Left cardiac atrium (tissue), 4 donors: ENCODE data around the gene TSC22D4. TPM values are rescaled to one million over a fixed set of nuclear protein-coding genes. Genes with fewer than 3 reads are reported as not detected.
A peak's percentile ranks its signal among the peaks of the same experiment; 100 is the strongest.

Source experiments
- ATAC-seq, 2 donors: fragments of 200-7000 bp; cut with Tn5 transposase; one replicate each; pipeline ENCODE4 v1.9.1; 2020; ENCODE audit warnings: mild to moderate bottlenecking in 2 of 2, moderate library complexity in 2 of 2
- DNase-seq: peaks from one replicate; pipeline ENCODE4 v3.0.0-alpha.2; 2020
- intact Hi-C, 2 donors: fragments of 100-400 bp; cut with DNase I; formaldehyde crosslinking; loops; one replicate each; pipeline versions ENCODE4 v1.14.1 to v1.15.1; 2022 to 2023
- total RNA-seq, 2 donors: library from RNA; stranded (reverse); fragmentation: NEBNext Ultra II Directional; extraction: Animal tissue kit (Norgen Biotek cat#: 25700); gene quantifications; one replicate each; pipeline ENCODE4 v1.2.1, GENCODE V29; 2021
- donor health status: DM: no; HTN: yes; CAD: no.
- donor health status: DM: no; HTN: yes; CAD: no; lungs with severe emphysema.
- donor health status: DM: yes; HTN: yes; CAD: no.
- donor health status: Dilated cardiomyopathy.

TSC22D4 gene
- total RNA-seq, 2 donors from 2014 or later = 31.3 to 36.2 TPM

DNA sequence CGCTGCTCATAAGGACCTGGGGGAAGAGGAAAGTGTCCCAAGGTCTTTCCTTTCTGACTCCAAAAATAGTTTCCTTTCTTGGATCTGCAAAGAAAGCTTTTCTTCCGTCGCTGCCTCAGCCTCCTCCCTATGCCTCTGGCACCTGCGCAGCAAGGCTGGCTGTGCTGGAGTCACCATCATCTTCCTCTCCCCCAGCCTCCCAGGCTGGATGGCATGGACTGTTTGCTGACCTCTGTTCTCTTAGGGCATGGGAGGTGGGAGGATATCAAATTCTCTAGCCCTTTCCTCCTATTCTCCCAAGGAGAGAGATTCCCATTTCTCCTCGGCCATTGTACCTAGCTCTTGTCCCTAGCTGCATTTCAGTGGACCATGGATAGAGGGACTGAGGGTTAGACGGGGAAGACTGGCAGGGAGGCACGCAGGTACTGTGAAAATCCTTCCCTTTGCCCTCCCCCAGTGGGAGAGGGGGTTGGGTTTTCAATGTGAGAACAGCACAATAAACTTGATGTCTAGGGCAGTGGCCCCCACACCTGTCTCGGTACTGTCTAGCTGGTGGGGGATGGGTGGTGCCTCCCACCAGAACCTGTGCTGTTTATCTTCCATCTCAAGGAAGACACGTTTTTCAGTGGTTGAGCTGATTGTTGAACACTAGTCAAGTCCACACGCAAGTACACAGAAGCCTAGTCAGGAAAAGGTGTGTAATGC lies 45.3 kb downstream of the TSC22D4 start:
- intact Hi-C loops = no loop called here
- ATAC-seq (no peak), DNase-seq (peak; percentile 18)

DNA sequence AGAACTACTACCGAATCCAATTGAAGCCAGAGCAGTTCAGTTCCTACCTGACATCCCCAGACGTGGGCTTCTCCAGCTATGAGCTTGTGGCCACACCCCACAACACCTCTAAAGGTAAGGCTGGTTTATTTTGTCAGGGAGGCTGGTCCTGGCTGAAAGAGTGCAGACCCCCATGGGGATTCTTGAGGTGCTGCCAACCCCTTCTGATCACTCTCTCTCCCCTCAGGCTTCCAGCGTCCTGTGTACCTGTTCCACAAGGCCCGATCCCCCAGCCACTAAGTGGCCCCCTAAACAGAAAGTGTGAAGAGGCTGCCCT lies 45.8 kb downstream of the TSC22D4 start:
- intact Hi-C loops = no loop called here
- DNase-seq (no peak), ATAC-seq (no peak)

DNA sequence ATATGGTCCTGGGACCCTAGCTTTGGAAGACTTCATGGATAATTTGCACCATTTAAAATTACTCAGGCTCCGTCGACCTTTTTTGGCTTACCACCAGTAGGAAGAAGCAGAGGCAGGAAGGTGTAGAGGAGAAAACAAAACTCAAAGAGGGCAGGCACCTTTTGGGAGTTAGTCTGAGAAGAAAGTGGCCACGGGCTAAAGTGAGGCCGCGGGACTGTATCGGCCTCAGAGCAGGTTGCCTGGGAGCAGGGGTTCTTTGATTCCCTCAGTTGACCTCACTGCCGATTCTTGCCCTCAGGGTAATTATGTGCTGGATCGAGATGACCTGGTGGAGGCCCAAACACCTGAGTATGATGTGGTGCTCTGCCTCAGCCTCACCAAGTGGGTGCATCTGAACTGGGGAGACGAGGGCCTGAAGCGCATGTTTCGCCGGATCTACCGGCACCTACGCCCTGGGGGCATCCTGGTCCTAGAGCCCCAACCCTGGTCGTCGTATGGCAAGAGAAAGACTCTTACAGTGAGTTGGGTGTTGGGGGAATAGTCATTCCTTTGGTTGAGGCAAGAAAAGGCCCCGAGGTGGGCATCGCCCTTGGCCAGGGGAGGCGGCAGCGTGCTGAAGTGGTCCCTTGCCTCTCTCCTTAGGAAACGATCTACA lies 46.3 kb downstream of the TSC22D4 start:
- intact Hi-C loops = no loop called here
- DNase-seq (no peak), ATAC-seq (no peak)

DNA sequence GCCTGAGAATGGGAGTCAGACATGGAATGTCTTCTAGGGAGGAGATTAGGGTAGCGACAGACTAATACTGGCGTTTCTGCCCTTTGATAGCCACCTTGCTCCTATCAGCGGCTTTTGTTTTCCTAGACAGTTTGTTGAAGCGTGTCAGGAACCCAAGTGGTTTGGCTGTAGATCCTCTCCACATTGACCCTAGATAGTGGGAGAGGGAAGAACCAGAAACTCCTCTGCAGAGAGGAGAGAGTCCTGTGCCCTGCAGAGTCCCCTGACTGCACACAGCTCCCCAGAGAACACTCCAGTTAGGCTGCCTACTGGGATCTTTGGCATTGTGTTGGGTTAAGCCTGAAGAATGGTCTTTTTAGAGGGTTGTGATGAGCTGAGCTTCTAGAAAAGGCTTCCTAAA lies 47.0 kb downstream of the TSC22D4 start:
- DNase-seq = no peak
- intact Hi-C loops = no loop called here

GRCh38 chr7:100431286-100431735 lies 47.7 kb downstream of the TSC22D4 start:
- DNase-seq = peak; percentile 32
- intact Hi-C loops = no loop called here
- no peak for ATAC-seq

More for the DNA sequence above, 47.0 kb downstream of the TSC22D4 start:
- ATAC-seq = no peak

GRCh38 chr7:100430493-100431285 lies 48.3 kb downstream of the TSC22D4 start:
- DNase-seq (peak; percentile 34), ATAC-seq (no peak)
- intact Hi-C loops = no loop called here

- peak; percentile 77 to 80 for ATAC-seq
- DNase-seq = peak; percentile 98
- intact Hi-C loops = no loop called here
These were observed 49.1 kb downstream of the TSC22D4 start, which contains the start of gene MEPCE for GRCh38 chr7:100429637-100430492. Gene MEPCE, plus strand, starts transcription at chr7:100429831. Its CDS starts 188 bp downstream, at chr7:100430019.

- intact Hi-C loops = no loop called here
- peak; percentile 100 for DNase-seq
- peak; percentile 81 to 85 for ATAC-seq
These were observed 49.9 kb downstream of the TSC22D4 start for GRCh38 chr7:100428967-100429636.

- intact Hi-C loops = no loop called here
- ATAC-seq = peak; percentile 72 to 80
- peak; percentile 97 for DNase-seq
These were observed 50.6 kb downstream of the TSC22D4 start, which contains the start of gene ZCWPW1 for GRCh38 chr7:100428199-100428966. Gene ZCWPW1, minus strand, starts transcription at chr7:100428703. Its CDS starts 8,054 bp downstream, at chr7:100420649.

DNA sequence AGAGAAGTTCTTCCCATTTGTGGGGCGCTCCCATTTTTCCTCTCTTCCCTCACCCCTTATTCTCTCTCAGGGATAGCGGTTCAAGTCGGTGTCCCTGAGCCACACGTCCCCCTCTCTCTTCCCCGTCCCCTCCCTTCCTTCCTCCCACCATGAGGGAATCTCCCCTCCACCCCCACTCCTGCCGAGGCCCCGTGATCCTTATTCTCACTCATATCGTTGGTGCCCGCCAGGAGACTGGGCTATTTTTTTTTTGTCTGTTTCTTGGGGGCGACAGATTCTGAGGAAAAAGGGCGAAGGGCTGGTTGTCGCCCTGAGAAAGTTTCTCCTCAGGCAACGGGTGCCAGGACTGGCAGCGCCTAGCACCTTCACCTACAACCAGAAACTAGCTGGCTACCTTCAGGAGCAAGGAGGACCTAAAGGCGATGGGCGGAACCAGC lies 51.2 kb downstream of the TSC22D4 start:
- no peak for ATAC-seq
- intact Hi-C loops = no loop called here
- no peak for DNase-seq

DNA sequence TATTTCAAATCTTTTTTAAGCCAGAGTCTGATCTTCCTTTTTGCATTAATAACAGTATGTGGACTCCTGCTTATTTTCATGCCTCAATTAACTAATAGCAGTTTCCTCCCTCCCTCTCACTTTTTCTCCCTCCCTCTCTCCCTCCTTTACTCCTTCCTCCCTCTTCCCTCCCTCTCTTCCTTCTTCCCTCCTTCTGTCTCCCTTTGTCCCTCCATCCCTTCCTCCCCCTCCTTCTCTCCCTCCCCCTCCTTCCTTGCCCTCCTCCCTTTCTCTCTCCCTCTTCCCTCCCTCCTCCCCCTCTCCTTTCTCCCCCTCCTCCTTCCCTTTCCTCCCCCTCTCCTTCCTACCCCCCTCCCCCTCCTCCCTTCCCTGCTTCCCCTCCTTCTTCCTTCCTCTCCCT lies 52.5 kb downstream of the TSC22D4 start:
- intact Hi-C loops = no loop called here
- ATAC-seq (no peak), DNase-seq (no peak)

- DNase-seq (no peak), ATAC-seq (no peak)
- intact Hi-C loops = no loop called here
These were observed 53.7 kb downstream of the TSC22D4 start for GRCh38 chr7:100425347-100425746.

GRCh38 chr7:100423315-100423714 lies 55.7 kb downstream of the TSC22D4 start:
- intact Hi-C loops = no loop called here
- ATAC-seq = no peak
- no peak for DNase-seq

- intact Hi-C loops = no loop called here
- DNase-seq (no peak), ATAC-seq (no peak)
These were observed 59.3 kb downstream of the TSC22D4 start for GRCh38 chr7:100419660-100420226.

- intact Hi-C loops = no loop called here
These were observed 59.9 kb downstream of the TSC22D4 start for GRCh38 chr7:100418930-100419659.

More at GRCh38 chr7:100418930-100419659, 59.9 kb downstream of the TSC22D4 start:
- DNase-seq (no peak), ATAC-seq (no peak)
